ENCODE measurements around the gene MYBL2.

DNA sequence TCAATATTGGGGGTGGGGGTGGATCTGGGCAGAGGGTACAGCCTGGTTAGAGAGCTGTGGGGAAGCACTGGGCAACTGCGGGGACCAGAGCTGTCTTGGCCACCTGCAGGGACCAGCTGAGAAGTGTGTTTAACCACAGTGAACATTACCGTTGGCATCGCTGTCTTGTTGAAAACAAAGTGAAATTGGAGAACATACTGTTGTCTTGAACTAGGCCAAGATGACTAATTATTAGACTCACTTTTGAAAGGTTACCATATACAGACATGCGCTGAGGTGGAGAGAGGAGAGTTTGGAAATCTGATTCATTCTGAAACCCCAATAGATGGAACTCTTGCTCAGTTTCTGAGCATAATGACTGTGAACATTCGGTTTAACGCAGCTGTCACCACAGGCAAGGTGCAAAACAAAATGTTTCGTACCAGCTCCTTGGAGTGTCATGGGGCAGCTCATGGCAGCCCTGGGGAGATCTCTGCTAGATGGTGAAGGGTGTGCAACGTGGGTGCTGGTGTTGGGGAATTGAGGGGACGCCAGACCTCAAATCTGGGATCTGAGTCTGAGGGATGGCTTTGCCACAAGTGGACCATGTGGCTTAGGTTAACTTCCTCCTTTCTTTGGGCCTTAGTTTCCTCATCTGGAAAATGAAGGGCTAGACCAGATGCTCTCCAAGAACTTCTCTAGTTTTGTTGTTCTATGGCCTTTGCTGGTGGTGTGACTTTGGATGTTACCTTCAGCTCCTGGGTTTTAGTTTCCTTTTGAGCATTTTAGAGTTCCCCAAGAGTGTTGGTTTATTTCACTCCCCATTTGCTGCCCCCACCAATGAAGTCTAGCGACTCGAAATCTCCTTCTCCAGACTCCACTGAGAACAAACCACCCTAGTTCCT lies 84.5 kb downstream of the MYBL2 start:
- TF ChIP-seq, protein P1, sequence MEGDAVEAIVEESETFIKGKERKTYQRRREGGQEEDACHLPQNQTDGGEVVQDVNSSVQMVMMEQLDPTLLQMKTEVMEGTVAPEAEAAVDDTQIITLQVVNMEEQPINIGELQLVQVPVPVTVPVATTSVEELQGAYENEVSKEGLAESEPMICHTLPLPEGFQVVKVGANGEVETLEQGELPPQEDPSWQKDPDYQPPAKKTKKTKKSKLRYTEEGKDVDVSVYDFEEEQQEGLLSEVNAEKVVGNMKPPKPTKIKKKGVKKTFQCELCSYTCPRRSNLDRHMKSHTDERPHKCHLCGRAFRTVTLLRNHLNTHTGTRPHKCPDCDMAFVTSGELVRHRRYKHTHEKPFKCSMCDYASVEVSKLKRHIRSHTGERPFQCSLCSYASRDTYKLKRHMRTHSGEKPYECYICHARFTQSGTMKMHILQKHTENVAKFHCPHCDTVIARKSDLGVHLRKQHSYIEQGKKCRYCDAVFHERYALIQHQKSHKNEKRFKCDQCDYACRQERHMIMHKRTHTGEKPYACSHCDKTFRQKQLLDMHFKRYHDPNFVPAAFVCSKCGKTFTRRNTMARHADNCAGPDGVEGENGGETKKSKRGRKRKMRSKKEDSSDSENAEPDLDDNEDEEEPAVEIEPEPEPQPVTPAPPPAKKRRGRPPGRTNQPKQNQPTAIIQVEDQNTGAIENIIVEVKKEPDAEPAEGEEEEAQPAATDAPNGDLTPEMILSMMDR (IDR thresholded peaks at IDR 0.05) = no peak
- TF ChIP-seq POLR2A (IDR thresholded peaks at IDR 0.05) = no peak

All from Peyer's patch (tissue), 4 donors.